GM21717 (cell line): ENCODE results near the gene PARD6B.
"Not testable (repeated sequence)": the region's sequence is repeated elsewhere in the genome, so short reads cannot be mapped to it uniquely, and the experiment has no call there.

Experiments used
- ATAC-seq: cut with Tn5 transposase; IDR thresholded peaks from one replicate; pipeline ENCODE4 v1.9.1; 2021; ENCODE audit warnings: mild to moderate bottlenecking, moderate library complexity; ENCODE audit not compliant: unreplicated experiment

The PARD6B gene

DNA sequence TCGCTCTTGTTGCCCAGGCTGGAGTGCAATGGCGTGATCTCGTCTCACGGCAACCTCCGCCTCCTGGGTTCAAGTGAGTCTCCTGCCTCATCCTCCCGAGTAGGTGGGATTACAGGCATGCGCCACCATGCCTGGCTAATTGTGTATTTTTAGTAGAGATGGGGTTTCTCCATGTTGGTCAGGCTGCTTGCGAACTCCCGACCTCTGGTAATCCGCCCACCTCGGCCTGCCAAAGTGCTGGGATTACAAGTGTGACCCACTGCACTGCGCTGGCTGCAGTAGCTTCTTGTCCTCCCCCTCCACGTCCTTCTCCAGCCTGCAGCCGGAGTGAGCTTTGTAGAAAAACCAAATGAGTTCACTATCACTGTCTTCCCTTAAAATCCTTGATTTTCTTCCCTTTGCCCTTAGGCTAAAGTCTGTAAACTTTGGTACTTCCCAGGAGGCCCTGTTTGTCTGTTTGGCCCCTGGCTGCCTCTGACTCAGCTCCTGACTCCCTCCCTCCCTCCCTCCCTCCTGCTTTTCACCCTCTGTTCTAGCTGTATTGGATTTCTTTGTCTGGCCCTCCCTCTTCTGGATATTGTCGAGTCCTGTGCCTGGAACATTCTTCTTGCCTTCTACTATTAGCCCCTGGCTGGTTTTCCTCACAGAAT, 12.9 kb downstream of the PARD6B start:
- ATAC-seq = no peak

DNA sequence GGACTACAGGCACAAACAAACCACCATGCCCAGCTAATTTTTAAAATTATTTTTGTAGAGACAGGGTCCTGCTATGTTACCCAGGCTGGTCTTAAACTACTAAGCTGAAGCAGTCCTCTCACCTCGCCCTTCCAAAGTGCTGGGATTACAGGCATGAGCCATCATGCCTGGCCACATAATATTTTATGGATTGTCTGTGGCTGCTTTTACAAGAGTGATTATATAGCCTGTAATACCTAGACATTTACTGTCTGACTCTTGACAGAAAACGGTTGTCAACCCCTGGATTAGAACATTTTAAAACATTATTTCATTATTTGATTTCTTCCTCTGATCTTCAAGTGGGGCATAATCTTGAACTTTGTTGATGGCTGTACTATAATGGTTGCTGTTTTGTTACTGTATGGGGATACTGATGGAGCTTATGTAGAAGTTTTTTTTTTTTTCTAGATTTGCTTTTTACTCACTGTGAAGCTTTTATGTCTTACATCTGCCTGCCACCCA, 14.3 kb downstream of the PARD6B start:
- no peak for ATAC-seq

DNA sequence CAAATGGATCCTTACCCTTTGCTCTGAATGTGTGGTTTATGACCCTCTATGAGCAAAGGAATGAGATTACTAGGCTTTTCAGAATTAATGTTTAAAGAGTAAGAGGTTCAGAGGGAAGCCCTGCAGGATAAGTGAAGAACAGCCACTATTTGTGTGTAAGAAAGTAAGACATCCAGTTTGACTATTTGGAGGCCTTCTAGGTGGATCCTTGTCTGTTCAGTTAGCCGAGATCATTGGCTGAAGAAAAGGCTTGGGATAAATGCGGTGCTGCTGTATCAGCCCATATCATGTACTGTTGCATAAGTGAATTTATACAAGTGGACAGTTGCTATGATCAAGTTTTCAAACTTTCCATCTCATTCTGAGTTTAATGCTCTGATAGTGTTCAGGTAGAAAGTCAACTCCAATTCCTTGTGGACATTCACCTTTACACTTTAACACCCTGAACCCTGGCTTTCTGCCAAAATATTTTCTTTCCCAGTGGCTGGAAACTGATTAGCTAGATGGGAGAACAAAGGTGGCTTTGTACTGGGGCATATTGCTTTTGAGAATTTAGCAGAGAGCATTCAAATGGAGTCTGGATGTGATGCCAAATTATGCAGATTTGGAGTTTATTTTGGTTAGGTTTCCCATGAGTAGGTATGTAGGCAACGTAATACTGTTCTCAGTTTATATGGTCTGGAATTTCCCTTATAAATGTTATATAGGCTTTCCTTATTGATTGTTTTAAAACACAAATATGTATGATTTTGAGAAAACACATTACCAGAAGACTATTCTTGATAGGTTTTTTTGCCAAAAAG, 15.0 kb downstream of the PARD6B start:
- no peak for ATAC-seq

DNA sequence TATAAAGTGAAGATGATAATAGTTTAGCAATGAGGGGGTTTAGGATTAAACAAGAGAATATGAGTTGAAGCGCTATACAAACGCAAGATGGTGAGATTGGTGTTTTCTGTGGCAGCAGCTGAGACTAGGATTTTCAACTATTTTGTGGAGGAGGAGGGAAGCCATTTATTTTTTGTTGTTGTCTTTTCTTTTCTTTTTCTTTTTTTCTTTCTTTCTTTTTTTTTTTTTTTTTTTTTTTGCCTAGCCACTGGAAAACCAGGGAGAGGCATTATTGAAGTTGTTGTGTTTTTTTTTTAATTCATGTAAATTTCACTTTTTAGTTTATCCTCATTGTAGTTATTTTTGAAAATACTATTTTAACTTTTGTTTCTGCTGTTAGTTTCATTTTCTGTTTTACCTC, 15.9 kb downstream of the PARD6B start:
- no peak for ATAC-seq

DNA sequence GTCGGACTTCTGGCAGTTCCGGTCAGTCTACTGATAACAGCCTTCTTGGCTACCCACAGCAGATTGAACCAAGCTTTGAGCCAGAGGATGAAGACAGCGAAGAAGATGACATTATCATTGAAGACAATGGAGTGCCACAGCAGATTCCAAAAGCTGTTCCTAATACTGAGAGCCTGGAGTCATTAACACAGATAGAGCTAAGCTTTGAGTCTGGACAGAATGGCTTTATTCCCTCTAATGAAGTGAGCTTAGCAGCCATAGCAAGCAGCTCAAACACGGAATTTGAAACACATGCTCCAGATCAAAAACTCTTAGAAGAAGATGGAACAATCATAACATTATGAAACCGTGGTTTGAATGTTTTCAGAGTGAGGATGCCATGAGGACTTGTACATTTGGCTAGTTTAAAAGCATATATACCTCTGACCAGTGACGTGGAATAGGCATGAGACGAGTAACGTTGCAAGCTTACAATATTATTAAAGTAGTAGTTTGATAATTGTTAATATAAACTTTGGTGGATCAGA, 18.8 kb downstream of the PARD6B start:
- ATAC-seq = no peak

DNA sequence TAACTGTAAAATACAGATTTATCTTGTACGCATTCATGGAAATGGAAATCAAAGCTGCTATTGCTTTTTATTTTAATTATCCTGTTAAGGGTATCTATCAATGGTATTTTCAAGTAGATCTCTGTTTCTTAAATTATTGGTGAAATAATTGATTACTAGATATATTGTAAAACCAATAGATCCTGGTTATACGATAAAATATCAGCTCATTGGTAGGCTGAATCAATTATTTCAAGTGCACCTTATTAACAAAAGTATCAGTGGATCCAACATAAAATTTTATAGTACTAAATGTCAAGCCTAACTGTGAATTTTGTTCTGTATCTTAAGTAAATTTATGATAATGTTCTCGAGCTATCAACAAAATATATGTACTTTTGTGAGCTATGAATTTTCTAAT, 21.8 kb downstream of the PARD6B start:
- no peak for ATAC-seq

DNA sequence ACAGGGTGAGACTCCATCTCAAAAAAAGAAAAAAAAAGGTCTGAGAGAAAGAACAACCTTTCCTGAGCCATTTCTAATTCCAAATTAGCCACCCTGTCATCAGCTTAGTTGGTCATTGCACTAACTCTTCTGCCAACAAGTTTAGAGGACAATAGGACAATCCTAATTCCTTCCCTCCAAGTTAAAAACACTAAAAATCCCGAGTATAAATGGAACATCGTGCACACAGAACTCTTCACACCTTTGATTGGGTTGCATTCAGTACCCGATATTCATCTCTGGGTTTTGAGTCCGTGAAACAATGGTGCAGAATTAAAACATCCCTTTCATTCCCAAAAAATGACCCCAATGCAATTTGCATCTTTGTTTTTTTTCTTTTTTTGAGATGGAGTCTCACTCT, 23.0 kb downstream of the PARD6B start:
- no peak for ATAC-seq

DNA sequence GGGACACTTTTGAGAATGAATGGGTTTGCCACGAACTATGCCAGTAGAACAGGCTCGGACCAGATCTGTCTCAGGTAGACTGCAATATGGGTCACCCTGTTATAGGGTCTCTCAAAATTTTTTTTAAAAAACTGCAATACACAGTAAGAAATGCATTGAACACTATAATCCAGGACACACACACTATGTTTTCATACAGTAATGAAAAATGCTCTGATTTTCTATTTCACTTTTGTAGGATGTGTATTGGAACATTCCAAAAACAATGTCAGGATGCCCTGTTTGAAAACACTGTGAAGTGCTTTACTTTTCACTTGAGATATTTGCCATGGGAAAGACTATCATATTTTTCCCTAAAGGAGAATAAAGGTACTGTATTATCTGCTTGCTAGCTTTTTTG, 25.1 kb downstream of the PARD6B start:
- ATAC-seq = no peak

DNA sequence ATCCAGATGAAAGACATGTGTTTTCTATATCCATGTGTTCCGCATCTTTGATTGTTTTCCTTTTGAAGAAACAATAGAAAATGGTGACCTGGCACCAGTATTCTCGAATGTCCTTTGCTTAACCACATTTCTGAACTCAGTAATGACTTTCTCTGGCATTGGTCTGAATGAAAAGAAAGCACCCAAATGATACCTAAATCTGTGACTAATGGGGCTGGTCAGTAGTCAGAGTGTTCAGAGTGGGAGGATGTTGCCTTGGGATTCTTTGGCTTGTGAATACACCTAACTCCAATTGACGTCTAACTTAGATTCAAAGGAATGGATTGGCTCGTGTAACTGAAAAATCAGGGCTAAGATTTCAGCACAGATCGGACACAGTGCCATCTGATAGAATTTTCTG, 27.1 kb downstream of the PARD6B start:
- no peak for ATAC-seq

DNA sequence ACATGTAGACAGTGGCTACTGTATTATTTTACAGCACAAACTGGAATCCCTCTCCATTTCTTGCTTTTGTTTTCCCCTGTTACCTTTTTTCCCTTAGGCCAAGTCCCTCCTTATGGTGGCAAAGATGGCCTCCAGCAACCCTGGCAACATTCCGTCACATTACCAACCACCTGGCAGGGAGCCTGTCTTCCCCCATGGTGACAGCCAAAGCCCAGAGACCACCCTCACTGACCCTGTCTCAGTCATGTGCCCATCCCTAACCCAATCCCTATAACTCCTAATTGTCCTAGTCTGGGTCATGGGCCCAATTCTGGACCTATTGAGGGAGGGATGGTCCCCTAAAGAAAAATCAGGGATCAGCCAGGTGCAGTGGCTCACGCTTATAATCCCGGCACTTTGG, 27.6 kb downstream of the PARD6B start:
- ATAC-seq = no peak

DNA sequence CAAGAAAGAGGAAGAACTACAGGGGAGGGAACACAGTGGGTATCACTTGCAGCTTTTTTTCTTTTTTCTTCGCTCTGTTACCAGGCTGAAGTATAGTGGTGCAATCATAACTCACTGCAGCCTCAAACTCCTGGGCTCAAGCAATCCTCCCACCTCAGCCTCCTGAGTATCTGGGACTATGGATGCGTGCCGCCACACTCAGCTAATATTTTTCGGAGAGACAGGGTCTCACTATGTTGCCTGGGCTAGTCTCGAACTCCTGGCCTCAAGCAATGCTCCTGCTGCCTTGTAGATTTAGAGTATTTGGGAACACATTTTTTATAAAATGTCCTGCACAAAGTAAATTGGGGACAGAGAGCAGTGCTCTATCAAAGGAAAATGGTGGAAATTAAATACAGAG, 28.3 kb downstream of the PARD6B start:
- ATAC-seq = no peak

DNA sequence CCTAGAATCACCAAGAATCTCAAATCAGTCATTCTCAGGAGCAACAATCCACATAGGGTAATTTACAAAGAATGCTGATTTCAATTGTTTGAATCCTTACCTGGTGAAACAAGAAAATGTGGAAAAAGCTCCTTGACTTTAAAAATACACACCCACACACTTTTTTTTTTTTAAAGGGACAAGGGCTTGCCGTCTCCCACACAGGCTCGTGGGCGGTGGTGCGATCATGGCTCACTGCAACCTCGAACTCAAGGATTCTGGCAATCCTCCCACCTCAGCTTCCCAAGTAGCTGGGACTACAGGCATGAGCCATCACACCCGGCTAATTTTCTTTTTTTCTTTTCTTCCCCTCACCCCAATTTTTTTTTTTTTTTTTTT, 30.7 kb downstream of the PARD6B start:
- ATAC-seq = no peak

DNA sequence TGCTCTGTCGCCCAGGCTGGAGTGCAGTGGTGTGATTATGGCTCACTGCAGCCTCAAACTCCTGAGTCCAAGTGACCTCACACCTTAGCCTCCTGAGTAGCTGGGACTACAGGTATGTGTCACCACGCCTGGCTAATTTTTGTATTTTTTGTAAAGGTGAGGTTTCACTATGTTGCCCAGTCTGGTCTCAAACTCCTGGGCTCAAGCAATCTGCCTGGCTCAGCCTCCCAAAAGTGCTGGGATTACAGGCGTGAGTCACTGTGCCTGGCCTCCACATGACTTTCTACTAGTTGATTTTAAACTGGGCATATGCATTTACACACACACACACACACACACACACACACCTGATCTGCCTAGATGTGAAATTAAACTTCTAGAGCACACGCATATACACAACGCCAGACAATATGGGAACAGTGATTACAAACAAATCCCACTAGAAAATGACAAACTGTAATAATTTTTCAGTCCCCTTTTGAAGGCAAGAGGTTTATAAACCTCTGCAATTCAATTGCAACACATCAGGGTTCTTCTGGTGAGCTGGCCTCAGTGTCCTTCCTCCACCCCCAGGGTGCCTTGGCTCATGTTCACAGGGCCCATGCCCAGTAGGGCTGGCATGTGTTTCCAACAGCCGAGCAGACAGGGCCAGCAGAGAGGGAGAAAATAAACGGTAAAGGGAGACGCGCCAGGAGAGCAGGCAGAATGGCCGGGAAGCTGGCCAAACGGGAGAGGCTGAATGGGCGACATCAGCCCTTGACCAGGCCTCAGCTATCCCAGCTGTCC, 31.2 kb downstream of the PARD6B start:
- ATAC-seq = no peak

DNA sequence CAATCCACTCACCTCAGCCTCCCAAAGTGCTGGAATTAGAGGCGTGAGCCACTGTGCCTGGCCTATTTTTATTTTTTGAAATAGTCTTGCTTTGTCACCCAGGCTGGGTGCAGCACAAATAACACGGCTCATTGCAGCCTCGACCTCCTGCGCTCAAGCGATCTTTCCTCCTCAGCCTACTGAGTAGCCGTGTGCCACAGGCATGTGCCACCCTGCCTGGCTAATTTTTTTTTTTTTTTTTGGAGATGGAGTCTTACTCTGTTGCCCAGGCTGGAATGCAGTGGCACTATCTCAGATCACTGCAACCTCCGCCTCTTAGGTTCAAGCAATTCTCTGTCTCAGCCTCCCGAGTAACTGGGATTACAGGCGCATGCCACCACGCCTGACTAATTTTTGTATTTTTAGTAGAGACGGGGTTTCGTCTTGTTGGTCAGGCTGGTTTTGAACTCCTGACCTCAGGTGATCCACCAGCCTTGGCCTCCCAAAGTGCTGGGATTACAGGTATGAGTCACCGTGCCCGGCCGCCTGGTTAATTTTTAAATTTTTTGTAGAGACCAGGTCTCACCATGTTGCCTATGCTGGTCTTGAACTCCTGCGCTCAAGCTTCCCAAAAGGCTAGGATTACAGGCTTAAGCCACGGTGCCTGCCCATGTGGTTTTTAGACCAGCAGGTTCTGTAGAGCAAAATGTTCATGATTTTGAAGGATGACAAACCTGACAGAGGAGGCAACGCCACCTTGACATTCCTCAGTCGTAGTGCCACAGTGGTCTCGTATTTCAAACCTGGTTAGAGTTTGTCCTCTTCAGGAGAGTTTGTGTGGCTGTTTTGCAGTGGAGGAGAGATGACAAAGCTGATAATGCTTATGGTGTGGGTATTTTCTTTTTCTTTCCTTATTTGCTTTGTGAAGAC, 32.4 kb downstream of the PARD6B start:
- not testable (repeated sequence) for ATAC-seq

DNA sequence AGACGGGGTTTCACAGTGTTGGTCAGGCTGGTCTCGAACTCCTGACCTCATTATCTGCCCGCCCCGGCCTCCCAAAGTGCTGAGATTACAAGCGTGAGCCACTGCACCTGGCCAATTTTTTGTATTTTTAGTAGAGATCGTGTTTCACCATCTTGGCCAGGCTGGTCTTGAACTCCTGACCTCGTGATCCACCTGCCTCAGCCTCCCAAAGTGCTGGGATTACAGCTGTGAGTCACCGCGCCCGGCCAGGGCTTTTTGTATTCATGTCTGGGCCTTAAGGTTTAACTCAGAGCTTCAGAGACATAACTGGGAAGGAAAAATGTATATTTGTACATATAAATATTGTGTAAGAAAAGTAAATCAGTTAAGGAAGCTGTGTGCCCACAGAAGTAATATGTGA, 33.9 kb downstream of the PARD6B start:
- not testable (repeated sequence) for ATAC-seq

DNA sequence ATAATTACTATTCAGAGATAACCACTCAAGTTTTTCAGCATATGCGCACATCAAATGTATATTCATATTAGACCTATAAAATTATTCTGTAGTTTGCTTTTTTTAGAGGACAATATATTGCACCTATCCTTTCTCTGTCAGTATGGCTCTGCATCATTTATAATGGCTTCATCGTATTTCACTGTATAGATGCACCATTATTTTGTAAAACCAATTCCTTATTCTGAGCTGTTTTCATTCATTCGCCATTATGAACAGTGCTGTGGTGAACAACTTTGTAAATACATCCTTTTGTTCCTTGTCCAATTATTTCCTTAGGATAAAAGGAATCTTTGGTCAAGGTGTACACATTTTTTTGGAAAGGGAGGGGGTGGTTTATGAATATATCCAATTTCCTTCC, 34.3 kb downstream of the PARD6B start:
- no peak for ATAC-seq

DNA sequence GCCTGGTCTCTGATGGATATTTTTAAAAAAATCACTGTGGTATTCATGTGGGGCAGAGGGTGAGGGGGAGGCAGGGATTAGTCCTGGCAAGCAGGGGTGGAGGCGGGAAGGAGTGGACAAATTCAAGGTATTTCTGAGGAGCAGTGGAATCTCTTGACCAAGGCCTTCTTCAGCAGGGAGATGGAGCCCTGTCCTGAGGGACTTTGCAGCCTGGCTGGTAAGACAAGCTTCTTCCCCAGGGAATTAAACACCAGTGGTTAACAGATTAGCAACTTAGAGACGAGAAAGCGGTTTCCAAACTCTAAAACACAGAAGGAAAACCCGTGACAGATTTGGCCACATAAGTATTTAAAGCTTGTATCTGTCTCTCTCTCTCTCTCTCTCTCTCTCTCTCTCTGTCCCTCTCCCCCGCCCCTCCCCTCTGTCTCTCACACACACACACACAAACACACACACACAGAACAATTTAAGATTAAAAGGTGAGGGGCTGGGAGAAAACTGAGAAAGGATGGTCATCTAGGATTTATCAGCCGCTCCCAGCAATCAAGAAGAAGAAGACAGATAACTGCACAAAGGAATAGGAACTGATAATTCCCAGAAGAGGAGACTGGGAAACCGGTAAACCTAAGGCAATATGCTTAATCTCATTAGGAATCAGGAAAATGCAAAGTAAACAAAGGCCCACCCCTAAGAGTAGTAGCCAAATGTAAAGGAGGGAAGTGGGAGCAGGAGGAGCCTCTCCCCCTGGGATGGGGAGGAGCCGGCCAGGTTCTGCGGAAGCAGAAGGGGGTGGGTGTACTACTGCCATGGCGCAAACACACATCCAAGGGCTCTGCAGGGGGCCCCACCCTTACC, 35.8 kb downstream of the PARD6B start:
- not testable (repeated sequence) for ATAC-seq

DNA sequence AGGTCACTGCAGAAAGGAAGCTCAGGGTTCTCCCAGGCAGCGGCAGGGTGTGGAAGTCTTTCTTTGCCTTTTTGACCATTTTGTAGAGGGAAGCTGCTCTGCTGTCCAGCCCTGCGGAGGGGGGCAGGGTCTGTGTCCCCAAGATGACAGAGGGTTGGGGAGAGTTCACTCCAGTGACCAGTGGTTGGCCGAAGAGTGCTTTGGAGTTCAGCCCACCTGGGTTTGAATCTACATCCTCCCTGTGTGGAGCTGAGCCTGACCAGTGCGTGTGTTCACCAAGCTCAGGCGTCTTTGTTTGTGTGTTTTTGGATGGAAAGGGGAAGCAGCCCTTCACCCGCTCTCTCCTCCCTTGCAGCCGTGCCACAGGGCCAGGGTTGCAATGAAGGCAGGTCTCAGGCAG, 37.6 kb downstream of the PARD6B start:
- not testable (repeated sequence) for ATAC-seq

DNA sequence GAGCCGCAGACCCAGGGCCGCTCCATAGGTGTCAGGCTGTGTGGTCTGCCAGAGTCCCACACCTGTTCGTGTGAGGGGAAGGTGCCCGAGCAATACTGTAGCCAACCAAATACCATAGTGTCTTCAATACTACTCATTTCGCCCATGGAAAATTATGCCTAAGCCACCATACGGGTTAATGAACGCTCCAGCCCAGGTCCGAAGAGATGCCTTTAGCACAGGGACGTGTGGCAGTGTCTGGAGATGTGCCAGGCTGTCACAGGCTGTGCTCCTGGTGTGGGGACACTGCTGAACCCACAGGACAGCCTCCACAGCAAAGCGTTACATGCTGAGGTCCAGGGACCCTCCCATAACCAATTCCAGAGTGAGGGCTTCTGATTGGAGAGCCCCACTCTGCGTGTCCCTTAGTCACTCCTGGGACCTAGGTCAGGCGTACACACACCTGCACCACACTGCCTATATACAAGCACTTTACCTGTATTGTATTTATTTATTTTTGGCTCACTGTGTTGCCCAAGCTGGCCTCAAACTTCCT, 38.2 kb downstream of the PARD6B start:
- ATAC-seq = not testable (repeated sequence)
